ENCODE measurements around the gene CYSLTR2. TPM values are rescaled to one million over a fixed set of nuclear protein-coding genes. Genes with fewer than 3 reads are reported as not detected.

The CYSLTR2 gene
- total and polyA plus RNA-seq, 11 donors = 1.8 to 11.5 (median 5.4) TPM

GRCh38 chr13:48749144-48749543 is 95.4 kb downstream of the CYSLTR2 start:
- DNase-seq (peak in 2 of 5 donors; percentile 43 to 50), ATAC-seq (peak in 3 of 4 donors; percentile 5 to 30 (median 15))
- no peaks in the 10 kb centered on the region for H3K9me3 ChIP-seq
- H3K27ac ChIP-seq = peak overlapping the region in 10 of 12 donors; percentile 14 to 86 (median 82)
- no peak for TF ChIP-seq CTCF (IDR thresholded peaks at IDR 0.05)
- no peak for TF ChIP-seq POLR2A (IDR thresholded peaks at IDR 0.05)
- WGBS, 4 donors = 58 to 77% (median 73%) methylated on average over 4 of the region's 4 CpGs
- H3K36me3 ChIP-seq = no peaks in the 10 kb centered on the region
- peaks cover 0 to 36% (median 20%) of the 10 kb centered on the region in 12 donors for H3K4me1 ChIP-seq
- no peak overlapping the region for H3K4me3 ChIP-seq
- H3K27me3 ChIP-seq = no peaks in the 10 kb centered on the region
- intact Hi-C loops (cut with DNase I) = no loop called here

GRCh38 chr13:48749699-48750473 is 96.2 kb downstream of the CYSLTR2 start:
- WGBS, 4 donors = 37 to 48% (median 39%) methylated on average over 9 to 15 of the region's 15 CpGs
- Histone ChIP-seq H3K4me1 (peaks cover 0 to 36% (median 20%) of the 10 kb centered on the region in 12 donors), H3K27me3 (no peaks in the 10 kb centered on the region), H3K27ac (peak overlapping the region; percentile 62 to 86 (median 82)), H3K4me3 (no peak overlapping the region), H3K36me3 (no peaks in the 10 kb centered on the region), H3K9me3 (no peaks in the 10 kb centered on the region)
- peak; percentile 66 to 91 (median 85) for ATAC-seq
- peak; percentile 74 to 90 (median 86) for DNase-seq
- intact Hi-C loops (cut with DNase I) = loop anchor here in 1 of 10 donors (10.0 kb wide), 1 partner anchor 125 kb away; no protein-coding TSS in a partner anchor
- TF ChIP-seq CTCF (IDR thresholded peaks at IDR 0.05) (peak; percentile 26 to 69 (median 46)), POLR2A (IDR thresholded peaks at IDR 0.05) (no peak)

- peak in 4 of 12 donors; percentile 7 to 44 (median 26) for TF ChIP-seq CTCF (IDR thresholded peaks at IDR 0.05)
- no peak for TF ChIP-seq POLR2A (IDR thresholded peaks at IDR 0.05)
- intact Hi-C loops (cut with DNase I) = loop anchor here in 1 of 10 donors (10.0 kb wide), 1 partner anchor 126 kb away; no protein-coding TSS in a partner anchor
- H3K4me1 ChIP-seq = peaks cover 0 to 36% (median 20%) of the 10 kb centered on the region in 12 donors
- no peaks in the 10 kb centered on the region for H3K27me3 ChIP-seq
- ATAC-seq = peak; percentile 77 to 82 (median 80)
- no peaks in the 10 kb centered on the region for H3K36me3 ChIP-seq
- H3K9me3 ChIP-seq = peaks cover 0 to 5% (median 0%) of the 10 kb centered on the region in 12 donors
- DNase-seq = peak in 4 of 5 donors; percentile 54 to 76 (median 62)
- WGBS, 4 donors = 36 to 40% (median 39%) methylated on average over 9 of the region's 9 CpGs
- no peak overlapping the region for H3K4me3 ChIP-seq
- peak overlapping the region; percentile 62 to 86 (median 82) for H3K27ac ChIP-seq
Measured at GRCh38 chr13:48750588-48751383, 97.1 kb downstream of the CYSLTR2 start.
